DND-41 (cell line): ENCODE measurements around the gene MAP3K8.

Experiments used
- CTCF ChIP-seq: IDR thresholded peaks from 2 replicates; pipeline ENCODE4 v1.5.1; 2012; ENCODE audit warnings: borderline replicate concordance, low read length, moderate library complexity, mild to moderate bottlenecking; ENCODE audit not compliant: poor library complexity, severe bottlenecking; ENCODE audit errors: extremely low read depth
- EZH2 ChIP-seq: IDR thresholded peaks from 3 replicates; pipeline ENCODE4 v1.6.1; 2012; ENCODE audit warnings: borderline replicate concordance, low read depth, mild to moderate bottlenecking, moderate library complexity, low read length, inconsistent platforms; ENCODE audit not compliant: severe bottlenecking

DNA sequence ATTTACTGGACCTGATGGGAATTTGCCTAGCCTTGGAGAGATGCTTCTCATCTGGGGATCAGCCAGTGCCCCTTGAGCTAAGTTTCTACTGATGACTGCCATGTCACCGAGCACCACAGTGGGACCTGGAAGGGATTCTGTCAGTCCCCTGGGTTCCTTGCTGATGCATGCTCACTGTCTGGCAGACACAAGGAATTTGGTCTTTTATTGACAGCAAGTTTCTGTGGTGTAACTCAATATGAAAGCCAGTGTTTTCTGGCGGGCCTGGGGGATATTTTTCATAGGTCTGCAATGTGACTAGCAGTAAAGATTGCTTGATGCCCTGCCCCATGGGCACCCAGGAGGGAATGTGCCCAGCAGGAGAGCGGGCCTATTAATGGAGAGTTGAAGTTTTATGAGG, 30.7 kb downstream of the MAP3K8 start:
- TF ChIP-seq CTCF (no peak), EZH2 (no peak)
